Karpas-422 (cell line): ENCODE data around the gene KRTAP12-4. TPM values are rescaled to one million over a fixed set of nuclear protein-coding genes. Genes with fewer than 3 reads are reported as not detected.

Experiments used
- DNase-seq: peaks from one replicate; pipeline ENCODE4 v3.0.0-alpha.2; 2015
- H2AFZ ChIP-seq: fragments of 200-600 bp; sonication (generic); 2 replicates; pipeline ENCODE4 v1.6.1; 2014; ENCODE audit warnings: antibody characterized with exemption, low read length, mixed read lengths
- H3K27ac ChIP-seq: fragments of 200-600 bp; sonication (generic); 2 replicates; pipeline ENCODE4 v1.5.1; 2014; ENCODE audit warnings: mild to moderate bottlenecking, low read length, moderate library complexity
- H3K27me3 ChIP-seq: fragments of 200-600 bp; sonication (generic); 2 replicates; pipeline ENCODE4 v1.6.1; 2014; ENCODE audit warnings: low read length, mixed read lengths
- H3K36me3 ChIP-seq: fragments of 200-600 bp; sonication (generic); 2 replicates; pipeline ENCODE4 v1.6.1; 2014; ENCODE audit warnings: low read length, mixed read lengths; ENCODE audit not compliant: insufficient read depth
- H3K4me1 ChIP-seq: fragments of 200-600 bp; sonication (generic); 2 replicates; pipeline ENCODE4 v1.6.1; 2014; ENCODE audit warnings: mild to moderate bottlenecking, low read length, mixed read lengths
- H3K4me2 ChIP-seq: fragments of 200-600 bp; sonication (generic); 2 replicates; pipeline ENCODE4 v1.6.1; 2014; ENCODE audit warnings: low read length, low read depth, mild to moderate bottlenecking; ENCODE audit not compliant: poor library complexity, severe bottlenecking
- H3K4me3 ChIP-seq: fragments of 200-600 bp; sonication (generic); 2 replicates; pipeline ENCODE4 v1.5.1; 2014; ENCODE audit warnings: mild to moderate bottlenecking, antibody characterized with exemption, low read length, mixed read lengths
- H3K79me2 ChIP-seq: fragments of 200-600 bp; sonication (generic); 2 replicates; pipeline ENCODE4 v1.6.1; 2014; ENCODE audit warnings: mild to moderate bottlenecking, low read length, mixed read lengths
- H3K9ac ChIP-seq: fragments of 200-600 bp; sonication (generic); 2 replicates; pipeline ENCODE4 v1.6.0; 2014; ENCODE audit warnings: low read length
- H3K9me2 ChIP-seq: fragments of 200-600 bp; sonication (generic), shearing (Covaris generic); replicated peaks from 2 replicates; pipeline ENCODE4 v1.6.0; 2014; ENCODE audit warnings: mild to moderate bottlenecking, low read length, moderate library complexity; ENCODE audit not compliant: insufficient read depth
- H3K9me3 ChIP-seq: fragments of 300-700, 200-600 bp; sonication (generic); 2 replicates; pipeline ENCODE4 v1.6.1; 2014; ENCODE audit warnings: low read length, mixed read lengths
- H4K20me1 ChIP-seq: fragments of 200-600 bp; sonication (generic); 2 replicates; pipeline ENCODE4 v1.6.1; 2014; ENCODE audit warnings: mild to moderate bottlenecking, antibody characterized with exemption, low read length, low read depth; ENCODE audit not compliant: insufficient read depth
- total RNA-seq: library from RNA; depleted of rRNA; stranded (reverse); fragments of >200 nt; shearing (Covaris generic); gene quantifications from 2 replicates; pipeline ENCODE4 v1.2.3, GENCODE V29; 2014; ENCODE audit warnings: low replicate concordance

The KRTAP12-4 gene
- total RNA-seq, 1 experiment from 2014 or later = not detected

GRCh38 chr21:44616591-44616926 lies 37.9 kb downstream of the KRTAP12-4 start:
- no peak overlapping the region for H3K4me2 ChIP-seq
- no peak overlapping the region for H3K4me3 ChIP-seq
- no peak overlapping the region for H3K9ac ChIP-seq
- H3K27me3 ChIP-seq = no peaks in the 10 kb centered on the region
- no peak for DNase-seq
- H3K4me1 ChIP-seq = peaks cover 7% of the 10 kb centered on the region
- H3K9me3 ChIP-seq = no peaks in the 10 kb centered on the region
- H4K20me1 ChIP-seq = no peaks in the 10 kb centered on the region
- no peaks in the 10 kb centered on the region for H3K9me2 ChIP-seq
- H2AFZ ChIP-seq = no peak overlapping the region
- H3K27ac ChIP-seq = no peak overlapping the region
- no peaks in the 10 kb centered on the region for H3K79me2 ChIP-seq
- no peaks in the 10 kb centered on the region for H3K36me3 ChIP-seq

- Histone ChIP-seq H3K36me3 (no peaks in the 10 kb centered on the region), H3K9ac (no peak overlapping the region), H3K27me3 (no peaks in the 10 kb centered on the region), H3K9me2 (no peaks in the 10 kb centered on the region), H3K4me2 (no peak overlapping the region), H3K4me3 (no peak overlapping the region), H3K27ac (no peak overlapping the region), H3K9me3 (no peaks in the 10 kb centered on the region), H3K79me2 (no peaks in the 10 kb centered on the region), H4K20me1 (no peaks in the 10 kb centered on the region), H3K4me1 (peaks cover 7% of the 10 kb centered on the region), H2AFZ (no peak overlapping the region)
- DNase-seq = no peak
Observed at GRCh38 chr21:44615911-44616590, 38.4 kb downstream of the KRTAP12-4 start.

GRCh38 chr21:44615466-44615865 lies 39.0 kb downstream of the KRTAP12-4 start:
- no peak overlapping the region for H3K4me3 ChIP-seq
- no peak overlapping the region for H2AFZ ChIP-seq
- H3K27ac ChIP-seq = no peak overlapping the region
- no peaks in the 10 kb centered on the region for H3K36me3 ChIP-seq
- H3K4me2 ChIP-seq = no peak overlapping the region
- no peak overlapping the region for H3K9ac ChIP-seq
- no peaks in the 10 kb centered on the region for H3K9me2 ChIP-seq
- no peaks in the 10 kb centered on the region for H3K27me3 ChIP-seq
- H4K20me1 ChIP-seq = no peaks in the 10 kb centered on the region
- DNase-seq = no peak
- H3K79me2 ChIP-seq = no peaks in the 10 kb centered on the region
- no peaks in the 10 kb centered on the region; the same call in 1 of the 2 replicates for H3K9me3 ChIP-seq
- peaks cover 7% of the 10 kb centered on the region for H3K4me1 ChIP-seq

GRCh38 chr21:44614961-44615391 lies 39.5 kb downstream of the KRTAP12-4 start:
- no peak overlapping the region for H3K27ac ChIP-seq
- H3K9me3 ChIP-seq = no peaks in the 10 kb centered on the region; the same call in 1 of the 2 replicates
- H3K79me2 ChIP-seq = no peaks in the 10 kb centered on the region
- no peak for DNase-seq
- no peak overlapping the region for H3K9ac ChIP-seq
- H3K4me2 ChIP-seq = no peak overlapping the region
- no peak overlapping the region for H2AFZ ChIP-seq
- H3K9me2 ChIP-seq = no peaks in the 10 kb centered on the region
- H3K36me3 ChIP-seq = no peaks in the 10 kb centered on the region
- no peaks in the 10 kb centered on the region for H3K27me3 ChIP-seq
- H3K4me3 ChIP-seq = no peak overlapping the region
- no peaks in the 10 kb centered on the region for H4K20me1 ChIP-seq
- peaks cover 7% of the 10 kb centered on the region for H3K4me1 ChIP-seq

GRCh38 chr21:44614161-44614631 lies 40.3 kb downstream of the KRTAP12-4 start:
- Histone ChIP-seq H3K4me1 (peaks cover 7% of the 10 kb centered on the region), H3K36me3 (no peaks in the 10 kb centered on the region), H3K27me3 (no peaks in the 10 kb centered on the region), H4K20me1 (no peaks in the 10 kb centered on the region), H3K4me2 (no peak overlapping the region), H3K79me2 (no peaks in the 10 kb centered on the region), H3K9me3 (no peaks in the 10 kb centered on the region; the same call in 1 of the 2 replicates), H2AFZ (no peak overlapping the region), H3K4me3 (no peak overlapping the region), H3K27ac (no peak overlapping the region), H3K9me2 (no peaks in the 10 kb centered on the region), H3K9ac (no peak overlapping the region)
- no peak for DNase-seq

- H3K4me2 ChIP-seq = no peak overlapping the region
- peaks cover 3% of the 10 kb centered on the region for H3K4me1 ChIP-seq
- no peaks in the 10 kb centered on the region; the same call in 1 of the 2 replicates for H3K9me3 ChIP-seq
- H2AFZ ChIP-seq = no peak overlapping the region
- DNase-seq = no peak
- H3K79me2 ChIP-seq = no peaks in the 10 kb centered on the region
- H3K9me2 ChIP-seq = no peaks in the 10 kb centered on the region
- H3K4me3 ChIP-seq = no peak overlapping the region
- no peaks in the 10 kb centered on the region for H4K20me1 ChIP-seq
- H3K27me3 ChIP-seq = no peaks in the 10 kb centered on the region
- H3K27ac ChIP-seq = no peak overlapping the region
- no peaks in the 10 kb centered on the region for H3K36me3 ChIP-seq
- no peak overlapping the region for H3K9ac ChIP-seq
Observed at GRCh38 chr21:44613386-44614155, 40.9 kb downstream of the KRTAP12-4 start.

GRCh38 chr21:44612669-44613229 lies 41.7 kb downstream of the KRTAP12-4 start:
- DNase-seq = peak; percentile 2
- no peak overlapping the region for H3K4me3 ChIP-seq
- no peaks in the 10 kb centered on the region for H3K36me3 ChIP-seq
- H3K9me2 ChIP-seq = no peaks in the 10 kb centered on the region
- no peaks in the 10 kb centered on the region for H3K79me2 ChIP-seq
- no peak overlapping the region for H3K4me2 ChIP-seq
- H3K9me3 ChIP-seq = no peaks in the 10 kb centered on the region; the same call in 1 of the 2 replicates
- H3K27me3 ChIP-seq = no peaks in the 10 kb centered on the region
- H3K9ac ChIP-seq = no peak overlapping the region
- no peaks in the 10 kb centered on the region for H4K20me1 ChIP-seq
- H2AFZ ChIP-seq = no peak overlapping the region
- no peaks in the 10 kb centered on the region for H3K4me1 ChIP-seq
- no peak overlapping the region for H3K27ac ChIP-seq

GRCh38 chr21:44612029-44612486 lies 42.4 kb downstream of the KRTAP12-4 start, which contains the start of gene KRTAP10-8:
Gene KRTAP10-8, plus strand, starts transcription at chr21:44612079. Its CDS starts 22 bp downstream, at chr21:44612101.
- H3K4me3 ChIP-seq = no peak within 1 kb of the TSS
- no peak within 1 kb of the TSS for H3K9ac ChIP-seq
- no peaks in the 10 kb centered on the region for H4K20me1 ChIP-seq
- no peaks in the 10 kb centered on the region for H3K27me3 ChIP-seq
- DNase-seq = no peak
- H3K36me3 ChIP-seq = no peaks in the 10 kb centered on the region
- H3K4me1 ChIP-seq = no peaks in the 10 kb centered on the region
- H3K9me2 ChIP-seq = no peaks in the 10 kb centered on the region
- no peaks in the 10 kb centered on the region for H3K79me2 ChIP-seq
- no peak within 1 kb of the TSS for H2AFZ ChIP-seq
- no peaks in the 10 kb centered on the region; the same call in 1 of the 2 replicates for H3K9me3 ChIP-seq
- H3K4me2 ChIP-seq = no peak within 1 kb of the TSS
- H3K27ac ChIP-seq = no peak within 1 kb of the TSS
